ENCODE results near the gene MED27. TPM values are rescaled to one million over a fixed set of nuclear protein-coding genes. Genes with fewer than 3 reads are reported as not detected.

Gene MED27
- total RNA-seq, 2 donors from 2014 or later = 29.8 to 37.0 TPM

DNA sequence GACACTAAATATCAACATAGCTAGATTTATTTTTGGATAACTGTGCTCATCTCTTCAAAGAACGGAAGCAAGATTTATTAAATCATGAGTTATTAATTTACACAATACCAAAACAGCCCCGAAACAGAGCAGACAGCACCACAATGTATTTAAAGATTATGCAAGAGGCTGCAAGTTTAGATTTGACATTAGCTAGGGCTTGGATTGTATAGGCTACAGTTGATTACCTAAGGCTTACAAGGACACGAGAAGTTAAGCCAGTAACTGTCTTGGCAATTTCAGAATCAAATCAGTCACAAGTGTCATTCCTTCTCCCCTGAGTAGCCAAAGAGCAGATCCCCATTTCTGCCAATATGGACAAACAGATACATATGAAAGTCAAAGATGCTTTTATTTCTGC is 152.6 kb downstream of the MED27 start:
- TF ChIP-seq, protein P1, sequence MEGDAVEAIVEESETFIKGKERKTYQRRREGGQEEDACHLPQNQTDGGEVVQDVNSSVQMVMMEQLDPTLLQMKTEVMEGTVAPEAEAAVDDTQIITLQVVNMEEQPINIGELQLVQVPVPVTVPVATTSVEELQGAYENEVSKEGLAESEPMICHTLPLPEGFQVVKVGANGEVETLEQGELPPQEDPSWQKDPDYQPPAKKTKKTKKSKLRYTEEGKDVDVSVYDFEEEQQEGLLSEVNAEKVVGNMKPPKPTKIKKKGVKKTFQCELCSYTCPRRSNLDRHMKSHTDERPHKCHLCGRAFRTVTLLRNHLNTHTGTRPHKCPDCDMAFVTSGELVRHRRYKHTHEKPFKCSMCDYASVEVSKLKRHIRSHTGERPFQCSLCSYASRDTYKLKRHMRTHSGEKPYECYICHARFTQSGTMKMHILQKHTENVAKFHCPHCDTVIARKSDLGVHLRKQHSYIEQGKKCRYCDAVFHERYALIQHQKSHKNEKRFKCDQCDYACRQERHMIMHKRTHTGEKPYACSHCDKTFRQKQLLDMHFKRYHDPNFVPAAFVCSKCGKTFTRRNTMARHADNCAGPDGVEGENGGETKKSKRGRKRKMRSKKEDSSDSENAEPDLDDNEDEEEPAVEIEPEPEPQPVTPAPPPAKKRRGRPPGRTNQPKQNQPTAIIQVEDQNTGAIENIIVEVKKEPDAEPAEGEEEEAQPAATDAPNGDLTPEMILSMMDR (conservative IDR thresholded peaks at IDR 0.05) = no peak
- H3K9me3 Mint-ChIP-seq = no peaks in the 10 kb centered on the region
- H3K4me1 ChIP-seq (ENCODE audit: control insufficient read depth, insufficient read depth, low read length) = peaks cover 6% of the 10 kb centered on the region
- WGBS, 2 experiments (ENCODE audit: insufficient coverage in 1 of 2, insufficient read length in 1 of 2) = 98 to 100% methylated on average over 1 to 3 of the region's 3 CpGs
- no peak overlapping the region for H3K27ac ChIP-seq (ENCODE audit: low read depth, low read length)
- H3K36me3 Mint-ChIP-seq (ENCODE audit: low read depth) = peaks cover 3% of the 10 kb centered on the region
- no peaks in the 10 kb centered on the region for H3K27me3 ChIP-seq (ENCODE audit: control insufficient read depth, insufficient read depth, low read length, poor library complexity, severe bottlenecking)
- no peak overlapping the region for H3K4me3 Mint-ChIP-seq
- H3K9ac ChIP-seq (ENCODE audit: extremely low read depth, low read length, poor library complexity, severe bottlenecking) = no peak overlapping the region
- no peak overlapping the region for H3K4me3 ChIP-seq (ENCODE audit: low read length)
- no peaks in the 10 kb centered on the region for H3K9me3 ChIP-seq (ENCODE audit: control insufficient read depth, low read length)
- H3K4me1 Mint-ChIP-seq = peaks cover 18% of the 10 kb centered on the region
- no peak overlapping the region for H3K27ac Mint-ChIP-seq
- no peaks in the 10 kb centered on the region for H3K27me3 Mint-ChIP-seq (ENCODE audit: insufficient read depth)
- DNase-seq = no peak
- no peaks in the 10 kb centered on the region for H3K36me3 ChIP-seq (ENCODE audit: control insufficient read depth, insufficient read depth, low read length)

DNA sequence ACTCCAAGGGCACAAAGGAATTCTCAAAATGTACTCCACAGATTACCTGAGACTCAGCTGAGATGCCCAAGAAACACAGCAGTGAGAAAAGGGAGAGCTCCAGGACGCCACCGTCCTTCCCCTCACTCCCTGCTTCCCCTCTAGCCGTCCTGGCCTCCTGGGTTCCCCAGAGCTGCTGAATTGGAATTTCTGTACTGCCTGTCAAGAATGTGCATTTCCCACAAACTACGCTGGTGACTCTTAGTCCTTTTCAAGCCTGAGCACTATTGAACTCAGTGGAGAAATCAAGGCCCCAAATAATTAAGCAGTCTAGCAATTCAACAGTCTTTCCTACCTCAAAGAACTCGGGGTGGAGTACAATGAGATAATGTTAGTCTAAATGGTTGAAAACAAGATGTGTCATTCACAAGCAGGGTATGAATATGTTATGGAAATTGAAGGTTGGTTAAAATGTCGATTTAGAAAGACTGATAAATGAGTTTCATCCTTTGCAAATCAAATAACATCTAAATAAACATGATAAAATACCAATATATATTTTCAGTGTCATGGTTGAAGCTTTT is 153.2 kb downstream of the MED27 start:
- no peak overlapping the region for H3K27ac ChIP-seq (ENCODE audit: low read depth, low read length)
- peak overlapping the region; percentile 1 for H3K27ac Mint-ChIP-seq
- no peaks in the 10 kb centered on the region for H3K9me3 Mint-ChIP-seq
- no peak overlapping the region for H3K9ac ChIP-seq (ENCODE audit: extremely low read depth, low read length, poor library complexity, severe bottlenecking)
- H3K4me1 Mint-ChIP-seq = peaks cover 18% of the 10 kb centered on the region
- 92 to 93% methylated on average over 3 to 5 of the region's 6 CpGs for WGBS, 2 experiments (ENCODE audit: insufficient coverage in 1 of 2, insufficient read length in 1 of 2)
- H3K4me3 ChIP-seq (ENCODE audit: low read length) = no peak overlapping the region
- DNase-seq = no peak
- TF ChIP-seq, protein P1 (conservative IDR thresholded peaks at IDR 0.05) = no peak
- H3K4me3 Mint-ChIP-seq = no peak overlapping the region
- H3K9me3 ChIP-seq (ENCODE audit: control insufficient read depth, low read length) = no peaks in the 10 kb centered on the region
- H3K4me1 ChIP-seq (ENCODE audit: control insufficient read depth, insufficient read depth, low read length) = peaks cover 6% of the 10 kb centered on the region
- H3K36me3 ChIP-seq (ENCODE audit: control insufficient read depth, insufficient read depth, low read length) = no peaks in the 10 kb centered on the region
- no peaks in the 10 kb centered on the region for H3K27me3 ChIP-seq (ENCODE audit: control insufficient read depth, insufficient read depth, low read length, poor library complexity, severe bottlenecking)
- H3K36me3 Mint-ChIP-seq (ENCODE audit: low read depth) = peaks cover 3% of the 10 kb centered on the region
- no peaks in the 10 kb centered on the region for H3K27me3 Mint-ChIP-seq (ENCODE audit: insufficient read depth)

DNA sequence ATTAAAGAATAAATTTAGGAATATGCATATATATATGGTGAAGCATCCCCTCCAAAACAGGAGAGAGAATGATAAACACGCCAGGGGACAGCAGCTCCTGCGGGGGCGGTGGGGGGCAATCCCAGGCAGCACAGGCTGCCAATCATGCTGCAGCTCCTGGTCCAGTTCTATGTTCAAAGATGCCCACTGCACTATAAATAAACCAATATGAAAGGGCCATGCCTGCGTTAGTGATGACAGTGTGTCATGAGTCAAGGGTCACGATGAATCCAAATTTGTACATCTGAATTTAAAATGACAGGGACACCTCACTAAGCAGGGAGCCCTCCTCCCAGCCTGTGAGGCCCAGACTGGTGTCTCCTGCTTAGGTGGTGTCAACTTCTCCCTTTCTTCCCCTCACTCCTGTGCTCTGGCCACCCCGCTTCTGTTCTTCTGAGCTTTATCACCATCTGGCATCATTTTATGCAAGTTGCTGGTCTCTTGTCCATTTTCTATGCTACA is 153.9 kb downstream of the MED27 start:
- TF ChIP-seq, protein P1 (conservative IDR thresholded peaks at IDR 0.05) = no peak
- Mint-ChIP-seq H3K4me1 (peaks cover 18% of the 10 kb centered on the region), H3K4me3 (no peak overlapping the region), H3K36me3 (ENCODE audit: low read depth) (peaks cover 8% of the 10 kb centered on the region), H3K27ac (peak overlapping the region; percentile 1), H3K9me3 (no peaks in the 10 kb centered on the region), H3K27me3 (ENCODE audit: insufficient read depth) (no peaks in the 10 kb centered on the region)
- Histone ChIP-seq H3K4me3 (ENCODE audit: low read length) (no peak overlapping the region), H3K9ac (ENCODE audit: extremely low read depth, low read length, poor library complexity, severe bottlenecking) (no peak overlapping the region), H3K9me3 (ENCODE audit: control insufficient read depth, low read length) (no peaks in the 10 kb centered on the region), H3K27me3 (ENCODE audit: control insufficient read depth, insufficient read depth, low read length, poor library complexity, severe bottlenecking) (no peaks in the 10 kb centered on the region), H3K36me3 (ENCODE audit: control insufficient read depth, insufficient read depth, low read length) (no peaks in the 10 kb centered on the region), H3K4me1 (ENCODE audit: control insufficient read depth, insufficient read depth, low read length) (peaks cover 6% of the 10 kb centered on the region), H3K27ac (ENCODE audit: low read depth, low read length) (no peak overlapping the region)
- 96 to 100% methylated on average over 2 to 6 of the region's 6 CpGs for WGBS, 2 experiments (ENCODE audit: insufficient coverage in 1 of 2, insufficient read length in 1 of 2)
- DNase-seq = no peak

All from endodermal cell (in vitro differentiated cells).